Heart left ventricle (tissue), 13 donors: Measurements from ENCODE around the gene CSNK1D.

Experiments
- CTCF ChIP-seq, 12 donors: fragments of 200-600 bp; sonication (generic) in 4 of 12; IDR thresholded peaks; one replicate each; pipeline versions ENCODE4 v1.5.0 to v1.8.0; 2018 to 2022; ENCODE audit warnings: antibody characterized with exemption in 12 of 12, mild to moderate bottlenecking in 5 of 12
- POLR2A ChIP-seq, 2 donors: fragments of 450-650 bp; IDR thresholded peaks; one replicate each; pipeline ENCODE4 v1.6.1; 2017; ENCODE audit warnings: antibody characterized with exemption in 2 of 2, mild to moderate bottlenecking in 2 of 2, moderate library complexity in 2 of 2
- donor health status: ischemic (EF 13 %, LVEDD 7.1; RV severe dilation, severe dysfunction).
- donor health status: DM: no; HTN: yes; CAD: no.
- donor health status: DM: no; HTN: no; CAD: no.
- donor health status: ischemic (EF 25% LVEDD 6.9; RV normal size, moderate dysfunction).
- donor health status: ischemic (EF 25% LVEDD 5.7; RV mildly dilated, moderate dysfunction).
- donor health status: ischemic (EF 35%, LVEDD 5.7; RV mildly dilated, moderate dysfunction).
- donor health status: nonischemic (EF 11% LVEDD 7.7; RV severe dilation, severe dysfunction).
- donor health status: DM: yes; HTN: yes; CAD: no.
- donor health status: PGD.
- donor health status: ischemic (EF 29% LVEDD 5.4; RV normal size, mild dysfunction).
- donor health status: nonischemic (EF 23%, LVEDD 6.1; RV moderate dilation, normal function).

- TF ChIP-seq CTCF (IDR thresholded peaks at IDR 0.05) (no peak), POLR2A (IDR thresholded peaks at IDR 0.05) (no peak)
Observed at GRCh38 chr17:82250868-82251500, 22.5 kb downstream of the CSNK1D start.
